Measurements from ENCODE around the gene ANKAR. TPM values are rescaled to one million over a fixed set of nuclear protein-coding genes. Genes with fewer than 3 reads are reported as not detected.

The ANKAR gene
- total and polyA plus RNA-seq, 2 of the 4 experiments (the other 2 are of a cell fraction), result 0.96 to 2.2 TPM

- H2AK5ac ChIP-seq (ENCODE audit: low read depth, low read length), result no peak overlapping the region
- no peak for ATAC-seq (ENCODE audit: low read depth)
- WGBS, 2 experiments (ENCODE audit: extremely low coverage in 2 of 2, insufficient read length in 1 of 2), result no CpG with 5 or more reads among the region's 5 CpGs
- intact Hi-C loops (cut with micrococcal nuclease), result loop anchor here (5.0 kb wide), 1 partner anchor 410 kb away; no protein-coding TSS in a partner anchor
- no peak overlapping the region for H4K91ac ChIP-seq (ENCODE audit: insufficient read depth, low read depth, low read length)
- H2BK20ac ChIP-seq (ENCODE audit: low read depth, low read length), result no peak overlapping the region
- in situ Hi-C loops (cut with MboI; ENCODE audit: low sequenced_read_pairs), result no loop called here
- no peak overlapping the region for H3K4ac ChIP-seq (ENCODE audit: low read depth, low read length)
- peak overlapping the region; percentile 95 for H3K4me2 ChIP-seq (ENCODE audit: low read depth, low read length)
- H3K18ac ChIP-seq (ENCODE audit: low read depth, low read length), result no peak overlapping the region
- no peaks in the 10 kb centered on the region; the same call in 1 of the 2 replicates for H3K27me3 ChIP-seq (ENCODE audit: control insufficient read depth, insufficient read depth, low read length)
- H4K5ac ChIP-seq (ENCODE audit: low read depth, low read length), result no peak overlapping the region
- H2AK9ac ChIP-seq (replicated peaks; ENCODE audit: low read depth, low read length, poor library complexity), result no peak overlapping the region
- no peak overlapping the region for H2AFZ ChIP-seq (replicated peaks; ENCODE audit: low read length, poor library complexity)
- BruUV-seq (replicated peaks), result no TSS peak
- POLR2A ChIA-PET (ENCODE audit: unreplicated experiment), result no interaction called here
- H3K79me1 ChIP-seq (ENCODE audit: low read depth in 1 of 2, low read length in 2 of 2), result peaks cover 14 to 34% of the 10 kb centered on the region in 2 experiments
- no peaks in the 10 kb centered on the region for H4K20me1 ChIP-seq (ENCODE audit: insufficient read depth, low read length)
- DNase-seq, result no peak
- peak overlapping the region; percentile 74; the same call in 1 of the 2 replicates for H3K23ac ChIP-seq (ENCODE audit: low read depth, low read length)
- TF ChIP-seq SMC3 (IDR thresholded peaks at IDR 0.05; ENCODE audit: low read depth, low read length) (no peak), POLR2A (IDR thresholded peaks at IDR 0.05; ENCODE audit: low read depth, low read length) (no peak), MXI1 (IDR thresholded peaks at IDR 0.05; ENCODE audit: borderline replicate concordance, low read depth, low read length) (no peak), NFE2L2 (IDR thresholded peaks at IDR 0.05; ENCODE audit: low read depth, low read length) (no peak), RCOR1 (IDR thresholded peaks at IDR 0.05; ENCODE audit: insufficient replicate concordance, low read length) (no peak), MAFK (IDR thresholded peaks at IDR 0.05; ENCODE audit: low read depth, low read length) (no peak), CEBPB (IDR thresholded peaks at IDR 0.05; ENCODE audit: low read depth, low read length) (no peak), CHD1 (IDR thresholded peaks at IDR 0.05; ENCODE audit: low read depth, low read length) (no peak), ELK1 (IDR thresholded peaks at IDR 0.05; ENCODE audit: borderline replicate concordance, low read depth, low read length) (no peak), BHLHE40 (IDR thresholded peaks at IDR 0.05; ENCODE audit: low read depth, low read length) (no peak), FOS (IDR thresholded peaks at IDR 0.05; ENCODE audit: low read depth, low read length) (no peak), RAD21 (IDR thresholded peaks at IDR 0.05; ENCODE audit: low read length) (no peak), MAZ (IDR thresholded peaks at IDR 0.05; ENCODE audit: borderline replicate concordance, low read depth, low read length) (no peak), RFX5 (IDR thresholded peaks at IDR 0.05; ENCODE audit: low read depth, low read length) (no peak), CTCF (conservative IDR thresholded peaks at IDR 0.05; ENCODE audit: low read depth, low read length) (no peak), USF2 (IDR thresholded peaks at IDR 0.05; ENCODE audit: low read depth, low read length) (no peak)
- H3K9ac ChIP-seq (ENCODE audit: low read depth, low read length), result no peak overlapping the region
- dilution Hi-C loops (cut with HindIII; ENCODE audit: low sequenced_read_pairs, unreplicated experiment), result no loop called here
- H4K8ac ChIP-seq (ENCODE audit: low read depth in 2 of 2, low read length in 2 of 2), result no peak overlapping the region
- H3K9me1 ChIP-seq (ENCODE audit: insufficient read depth, low read length), result peaks cover 2% of the 10 kb centered on the region; the same call in 1 of the 2 replicates
- H2BK15ac ChIP-seq (ENCODE audit: low read depth, low read length), result no peak overlapping the region
- H3K4me1 ChIP-seq (ENCODE audit: control insufficient read depth, insufficient read depth, low read length), result peaks cover 4% of the 10 kb centered on the region; the same call in 1 of the 2 replicates
- H2BK120ac ChIP-seq (ENCODE audit: low read depth, low read length), result no peak overlapping the region
- no peak overlapping the region for H3K27ac ChIP-seq (ENCODE audit: insufficient read depth, low read length)
- no peak overlapping the region for H3K56ac ChIP-seq (ENCODE audit: extremely low read depth, insufficient read depth, low read length)
- CTCF ChIA-PET, result interaction anchor here (0.6 to 1.0 kb wide), 2 partner anchors 88 to 491 kb away, joined by 3 to 4 read pairs; no protein-coding TSS in a partner anchor
- H2BK5ac ChIP-seq (ENCODE audit: low read depth, low read length, poor library complexity, severe bottlenecking), result no peak overlapping the region
- H3K4me3 ChIP-seq (ENCODE audit: insufficient read depth, low read depth, low read length), result peak overlapping the region; percentile 80; the same call in 1 of the 2 replicates
- no peaks in the 10 kb centered on the region for H3K9me3 ChIP-seq (ENCODE audit: control insufficient read depth, insufficient read depth, low read length)
- H3K14ac ChIP-seq (replicated peaks; ENCODE audit: low read depth, low read length), result no peak overlapping the region
- peaks cover 9% of the 10 kb centered on the region for H3K36me3 ChIP-seq (ENCODE audit: control insufficient read depth, insufficient read depth, low read length)
These were observed 11.7 kb upstream of the ANKAR start for GRCh38 chr2:189662669-189663226.

Measured in IMR-90 (cell line).